Measurements from ENCODE around the gene VGLL4.

DNA sequence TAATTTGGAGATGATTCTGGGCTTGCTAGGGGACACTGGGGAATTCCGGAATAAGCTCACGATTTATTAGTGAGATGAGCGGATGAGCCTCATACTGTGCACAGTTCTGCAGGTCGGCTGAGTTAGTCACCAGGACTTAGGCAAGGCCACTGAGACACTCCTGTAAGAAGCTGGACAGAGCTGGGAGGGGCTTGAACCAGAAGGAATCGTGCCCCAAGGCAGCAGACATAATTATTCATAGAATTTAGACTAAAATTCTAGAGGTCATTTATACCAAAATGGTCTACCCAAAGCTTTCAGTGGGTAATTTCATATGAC, 121.4 kb downstream of the VGLL4 start:
- TF ChIP-seq, protein P1, sequence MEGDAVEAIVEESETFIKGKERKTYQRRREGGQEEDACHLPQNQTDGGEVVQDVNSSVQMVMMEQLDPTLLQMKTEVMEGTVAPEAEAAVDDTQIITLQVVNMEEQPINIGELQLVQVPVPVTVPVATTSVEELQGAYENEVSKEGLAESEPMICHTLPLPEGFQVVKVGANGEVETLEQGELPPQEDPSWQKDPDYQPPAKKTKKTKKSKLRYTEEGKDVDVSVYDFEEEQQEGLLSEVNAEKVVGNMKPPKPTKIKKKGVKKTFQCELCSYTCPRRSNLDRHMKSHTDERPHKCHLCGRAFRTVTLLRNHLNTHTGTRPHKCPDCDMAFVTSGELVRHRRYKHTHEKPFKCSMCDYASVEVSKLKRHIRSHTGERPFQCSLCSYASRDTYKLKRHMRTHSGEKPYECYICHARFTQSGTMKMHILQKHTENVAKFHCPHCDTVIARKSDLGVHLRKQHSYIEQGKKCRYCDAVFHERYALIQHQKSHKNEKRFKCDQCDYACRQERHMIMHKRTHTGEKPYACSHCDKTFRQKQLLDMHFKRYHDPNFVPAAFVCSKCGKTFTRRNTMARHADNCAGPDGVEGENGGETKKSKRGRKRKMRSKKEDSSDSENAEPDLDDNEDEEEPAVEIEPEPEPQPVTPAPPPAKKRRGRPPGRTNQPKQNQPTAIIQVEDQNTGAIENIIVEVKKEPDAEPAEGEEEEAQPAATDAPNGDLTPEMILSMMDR (IDR thresholded peaks at IDR 0.05) = no peak
- TF ChIP-seq EZH2 (IDR thresholded peaks at IDR 0.05; ENCODE audit: borderline replicate concordance, insufficient read depth, low read depth, low read length, poor library complexity, severe bottlenecking) = no peak

Measured in B cell (primary cell).